ENCODE measurements around the gene CCDC183. TPM values are rescaled to one million over a fixed set of nuclear protein-coding genes. Genes with fewer than 3 reads are reported as not detected.
A peak's percentile ranks its signal among the peaks of the same experiment; 100 is the strongest.

CCDC183 gene
- total RNA-seq, 2 experiments from 2014 or later: 0.88 to 1.3 TPM

- peaks cover 6% of the 10 kb centered on the region for H3K4me1 ChIP-seq (ENCODE audit: insufficient read depth, low read length, poor library complexity, severe bottlenecking)
- intact Hi-C loops (cut with micrococcal nuclease; ENCODE audit: unreplicated experiment): no loop called here
- H3K79me2 ChIP-seq (ENCODE audit: insufficient read depth, low read depth, low read length): no peaks in the 10 kb centered on the region
- H3K27ac ChIP-seq (ENCODE audit: low read depth, low read length, poor library complexity, severe bottlenecking): no peak overlapping the region
- no peak overlapping the region for H3K4me3 ChIP-seq (ENCODE audit: low read depth, low read length, poor library complexity, severe bottlenecking)
- H2AFZ ChIP-seq (ENCODE audit: low read length): no peak overlapping the region
- TF ChIP-seq EZH2phosphoT487 (IDR thresholded peaks at IDR 0.05; ENCODE audit: borderline replicate concordance, low read depth, low read length) (no peak), CTCF (conservative IDR thresholded peaks at IDR 0.05; ENCODE audit: low read length) (no peak)
- no peaks in the 10 kb centered on the region for H3K9me3 ChIP-seq (ENCODE audit: low read length)
- no TSS peak for BruUV-seq (replicated peaks)
- ChIA-PET POLR2A (no interaction called here), CTCF (ENCODE audit: unreplicated experiment) (no interaction called here)
- no peaks in the 10 kb centered on the region for H3K9me2 ChIP-seq (ENCODE audit: insufficient read depth, low read length)
- H3K36me3 ChIP-seq (ENCODE audit: insufficient read depth, low read length): no peaks in the 10 kb centered on the region
- no peak for DNase-seq (ENCODE audit: low spot score)
- no peaks in the 10 kb centered on the region for H4K20me1 ChIP-seq (ENCODE audit: insufficient read depth, low read length)
- no peak overlapping the region for H3K4me2 ChIP-seq (ENCODE audit: low read length)
Observed at GRCh38 chr9:136852664-136853595, 56.8 kb downstream of the CCDC183 start.

- peak; percentile 24 for DNase-seq (ENCODE audit: low spot score)
- no peaks in the 10 kb centered on the region for H3K36me3 ChIP-seq (ENCODE audit: insufficient read depth, low read length)
- intact Hi-C loops (cut with micrococcal nuclease; ENCODE audit: unreplicated experiment): no loop called here
- no peak overlapping the region for H3K4me3 ChIP-seq (ENCODE audit: low read depth, low read length, poor library complexity, severe bottlenecking)
- TF ChIP-seq EZH2phosphoT487 (IDR thresholded peaks at IDR 0.05; ENCODE audit: borderline replicate concordance, low read depth, low read length) (no peak), CTCF (conservative IDR thresholded peaks at IDR 0.05; ENCODE audit: low read length) (0 out of 2 replicates have a peak, but pooled peaks have one; percentile 30)
- peaks cover 6% of the 10 kb centered on the region for H3K4me1 ChIP-seq (ENCODE audit: insufficient read depth, low read length, poor library complexity, severe bottlenecking)
- no peak overlapping the region for H3K4me2 ChIP-seq (ENCODE audit: low read length)
- POLR2A ChIA-PET: no interaction called here
- CTCF ChIA-PET (ENCODE audit: unreplicated experiment): no interaction called here
- no peaks in the 10 kb centered on the region for H4K20me1 ChIP-seq (ENCODE audit: insufficient read depth, low read length)
- no peaks in the 10 kb centered on the region for H3K79me2 ChIP-seq (ENCODE audit: insufficient read depth, low read depth, low read length)
- H3K9me3 ChIP-seq (ENCODE audit: low read length): no peaks in the 10 kb centered on the region
- H3K27ac ChIP-seq (ENCODE audit: low read depth, low read length, poor library complexity, severe bottlenecking): no peak overlapping the region
- no peaks in the 10 kb centered on the region for H3K9me2 ChIP-seq (ENCODE audit: insufficient read depth, low read length)
- H2AFZ ChIP-seq (ENCODE audit: low read length): no peak overlapping the region
- BruUV-seq (replicated peaks): no TSS peak
Observed at GRCh38 chr9:136853596-136854112, 57.5 kb downstream of the CCDC183 start.

All from OCI-LY7 (cell line).